Brain microvascular endothelial cell (primary cell): ENCODE data around the gene NRXN3.

Source experiments
- DNase-seq: peaks from one replicate; pipeline ENCODE4 v3.0.0-alpha.2; 2020
- H3K27ac ChIP-seq: fragments of 250-450 bp; sonication (Bioruptor Pico); 2 replicates; pipeline ENCODE4 v1.5.1; 2020; ENCODE audit warnings: mild to moderate bottlenecking, moderate library complexity
- H3K27me3 ChIP-seq: fragments of 250-450 bp; sonication (Bioruptor Pico); replicated peaks from 2 replicates; pipeline ENCODE4 v1.5.1; 2020; ENCODE audit warnings: mild to moderate bottlenecking
- H3K36me3 ChIP-seq: fragments of 250-450 bp; sonication (Bioruptor Pico); replicated peaks from 2 replicates; pipeline ENCODE4 v1.5.1; 2020; ENCODE audit warnings: mild to moderate bottlenecking
- H3K4me3 ChIP-seq: 2 replicates; pipeline ENCODE4 v1.5.1; 2011; ENCODE audit warnings: low read depth, mild to moderate bottlenecking, control low read depth, low read length, moderate library complexity
- CTCF ChIP-seq: IDR thresholded peaks from 2 replicates; pipeline ENCODE4 v1.5.1; 2011; ENCODE audit warnings: low read depth, mild to moderate bottlenecking, moderate library complexity, low read length, control low read depth, inconsistent platforms; ENCODE audit errors: missing control alignments
- in situ Hi-C: cut with HindIII; loops from 2 replicates; pipeline ENCODE4 v1.10.0; 2017; ENCODE audit warnings: low sequenced_read_pairs, low pct_ligation_motif_present

The NRXN3 gene

GRCh38 chr14:79543348-79543747 lies 1373.2 kb downstream of the NRXN3 start:
- H3K27me3 ChIP-seq = no peaks in the 10 kb centered on the region
- in situ Hi-C loops = no loop called here
- TF ChIP-seq CTCF = no peak
- no peak overlapping the region for H3K27ac ChIP-seq
- no peak overlapping the region for H3K4me3 ChIP-seq
- H3K36me3 ChIP-seq = no peaks in the 10 kb centered on the region
- DNase-seq = no peak

- in situ Hi-C loops = no loop called here
- Histone ChIP-seq H3K27me3 (no peaks in the 10 kb centered on the region), H3K36me3 (no peaks in the 10 kb centered on the region), H3K27ac (peak overlapping the region; percentile 65), H3K4me3 (no peak overlapping the region)
- peak; percentile 82 for DNase-seq
- TF ChIP-seq CTCF = peak; percentile 84
Measured at GRCh38 chr14:79543967-79544697, 1374.0 kb downstream of the NRXN3 start.

GRCh38 chr14:79544698-79545070 lies 1374.5 kb downstream of the NRXN3 start:
- no peak for TF ChIP-seq CTCF

GRCh38 chr14:79548836-79549235 lies 1378.7 kb downstream of the NRXN3 start:
- TF ChIP-seq CTCF = no peak
- H3K36me3 ChIP-seq = no peaks in the 10 kb centered on the region
- in situ Hi-C loops = no loop called here
- H3K27ac ChIP-seq = no peak overlapping the region
- DNase-seq = no peak
- H3K4me3 ChIP-seq = no peak overlapping the region
- H3K27me3 ChIP-seq = no peaks in the 10 kb centered on the region

More at GRCh38 chr14:79544698-79545070, 1374.5 kb downstream of the NRXN3 start:
- Histone ChIP-seq H3K36me3 (no peaks in the 10 kb centered on the region), H3K27me3 (no peaks in the 10 kb centered on the region), H3K27ac (peak overlapping the region; percentile 65), H3K4me3 (no peak overlapping the region)
- in situ Hi-C loops = no loop called here
- peak; percentile 80 for DNase-seq

- DNase-seq = peak; percentile 72
- in situ Hi-C loops = no loop called here
Measured at GRCh38 chr14:79549515-79549914, 1379.3 kb downstream of the NRXN3 start.

More at GRCh38 chr14:79549515-79549914, 1379.3 kb downstream of the NRXN3 start:
- Histone ChIP-seq H3K27ac (no peak overlapping the region), H3K36me3 (no peaks in the 10 kb centered on the region), H3K4me3 (no peak overlapping the region), H3K27me3 (no peaks in the 10 kb centered on the region)
- no peak for TF ChIP-seq CTCF
